Stimulated activated CD4-positive, alpha-beta T cell treated with anti-CD3 and anti-CD28 coated beads, Interleukin-15, amount 100 ng/mL, for 48 hours (primary cell): ENCODE results near the gene MAGEL2.
"Not testable (repeated sequence)": the region's sequence is repeated elsewhere in the genome, so short reads cannot be mapped to it uniquely, and the experiment has no call there.

ENCODE experiments used
- DNase-seq, 2 donors: peaks; one replicate each; pipeline ENCODE4 v3.0.0-alpha.2; 2020; ENCODE audit warnings: low read depth in 2 of 2

Gene MAGEL2

DNA sequence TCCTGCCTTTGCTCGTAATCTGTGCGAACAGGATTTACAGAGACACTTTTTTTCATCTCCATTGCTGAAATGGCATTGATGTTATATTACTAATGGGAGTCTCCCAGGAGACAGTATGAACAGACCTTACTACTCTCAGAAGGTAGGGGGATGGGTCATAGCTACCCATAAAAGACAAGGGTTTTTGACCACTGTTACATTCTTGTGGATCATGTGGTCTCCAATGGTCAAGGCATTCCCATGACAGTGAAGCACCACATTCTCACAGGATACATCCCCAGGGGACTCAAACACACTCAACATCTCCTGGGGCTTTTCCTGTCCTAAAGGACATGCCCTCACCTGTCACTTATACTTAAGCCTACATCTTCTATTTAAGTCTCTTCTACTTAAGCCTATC lies 41.4 kb downstream of the MAGEL2 start:
- no peak for DNase-seq

DNA sequence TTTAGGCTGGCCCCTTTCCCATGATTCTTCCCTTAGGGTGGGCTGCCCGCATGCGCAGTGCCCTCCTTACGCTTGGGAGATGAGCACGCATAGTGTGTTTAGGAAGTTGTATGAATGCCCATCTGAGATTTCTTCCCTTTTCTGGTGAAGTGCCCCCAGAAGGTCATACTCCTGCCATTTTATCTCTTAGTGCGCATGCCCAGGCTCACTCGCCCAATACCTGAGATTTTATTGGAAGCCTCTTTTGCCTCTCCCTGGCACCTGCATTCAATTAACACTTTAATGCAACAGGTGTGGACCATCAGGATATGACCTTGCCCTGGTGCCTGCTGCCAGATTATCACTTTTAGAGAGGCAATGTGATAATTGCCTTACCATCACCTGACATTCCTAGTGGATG lies 45.5 kb downstream of the MAGEL2 start:
- DNase-seq: no peak

GRCh38 chr15:23599053-23599452 lies 48.6 kb downstream of the MAGEL2 start:
- no peak for DNase-seq

GRCh38 chr15:23597278-23597677 lies 50.4 kb downstream of the MAGEL2 start:
- DNase-seq: not testable (repeated sequence)

- DNase-seq: no peak
Measured at GRCh38 chr15:23596736-23597135, 50.9 kb downstream of the MAGEL2 start.

DNA sequence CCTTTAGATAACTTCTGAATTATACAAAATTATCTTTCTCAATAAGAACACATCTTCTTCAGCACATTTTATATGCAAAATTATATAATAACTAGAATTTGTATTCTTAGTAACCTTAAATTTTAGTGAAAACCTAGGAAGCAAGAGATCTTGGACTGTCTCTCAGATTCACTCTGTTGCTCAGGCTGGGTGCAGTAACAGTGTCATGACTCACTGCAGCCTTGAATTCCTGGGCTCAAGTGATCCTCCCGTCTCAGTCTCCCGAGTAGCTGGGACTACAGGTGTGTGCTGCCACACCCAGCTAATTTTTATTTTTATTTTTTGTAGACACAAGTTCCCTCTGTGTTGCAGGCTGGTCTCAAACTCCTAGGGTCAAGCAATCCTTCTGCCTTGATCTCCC lies 52.3 kb downstream of the MAGEL2 start:
- DNase-seq: no peak

- no peak for DNase-seq
Measured at GRCh38 chr15:23594252-23594770, 53.4 kb downstream of the MAGEL2 start.
